Ovary (tissue), 3 donors: ENCODE data around the gene TSSK6.

Experiments
- POLR2A ChIP-seq: fragments of 450-650 bp; IDR thresholded peaks from one replicate; pipeline ENCODE4 v1.6.1; 2017; ENCODE audit warnings: antibody characterized with exemption, mild to moderate bottlenecking, moderate library complexity
- TF ChIP-seq, protein P1 (sequence below), 3 donors: fragments of 450-650 bp in 2 of 3; fragments of 200-600 bp in 1 of 3; IDR thresholded peaks; one replicate each; pipeline versions ENCODE4 v1.5.1 to v1.8.0; 2016 to 2022; ENCODE audit warnings: antibody characterized with exemption in 3 of 3, mild to moderate bottlenecking in 1 of 3
- donor health status: DM: no; HTN: no; CAD: no.

GRCh38 chr19:19513682-19514081 is 1.7 kb downstream of the TSSK6 start:
- TF ChIP-seq, protein P1, sequence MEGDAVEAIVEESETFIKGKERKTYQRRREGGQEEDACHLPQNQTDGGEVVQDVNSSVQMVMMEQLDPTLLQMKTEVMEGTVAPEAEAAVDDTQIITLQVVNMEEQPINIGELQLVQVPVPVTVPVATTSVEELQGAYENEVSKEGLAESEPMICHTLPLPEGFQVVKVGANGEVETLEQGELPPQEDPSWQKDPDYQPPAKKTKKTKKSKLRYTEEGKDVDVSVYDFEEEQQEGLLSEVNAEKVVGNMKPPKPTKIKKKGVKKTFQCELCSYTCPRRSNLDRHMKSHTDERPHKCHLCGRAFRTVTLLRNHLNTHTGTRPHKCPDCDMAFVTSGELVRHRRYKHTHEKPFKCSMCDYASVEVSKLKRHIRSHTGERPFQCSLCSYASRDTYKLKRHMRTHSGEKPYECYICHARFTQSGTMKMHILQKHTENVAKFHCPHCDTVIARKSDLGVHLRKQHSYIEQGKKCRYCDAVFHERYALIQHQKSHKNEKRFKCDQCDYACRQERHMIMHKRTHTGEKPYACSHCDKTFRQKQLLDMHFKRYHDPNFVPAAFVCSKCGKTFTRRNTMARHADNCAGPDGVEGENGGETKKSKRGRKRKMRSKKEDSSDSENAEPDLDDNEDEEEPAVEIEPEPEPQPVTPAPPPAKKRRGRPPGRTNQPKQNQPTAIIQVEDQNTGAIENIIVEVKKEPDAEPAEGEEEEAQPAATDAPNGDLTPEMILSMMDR (IDR thresholded peaks at IDR 0.05) = no peak
- no peak for TF ChIP-seq POLR2A
